Stimulated activated CD8-positive, alpha-beta memory T cell treated with anti-CD3 and anti-CD28 coated beads, Interleukin-4, amount 100 ng/mL, for 1 hour (primary cell): ENCODE results near the gene ZDHHC16.
A peak's percentile ranks its signal among the peaks of the same experiment; 100 is the strongest.
"Not testable (repeated sequence)": the region's sequence is repeated elsewhere in the genome, so short reads cannot be mapped to it uniquely, and the experiment has no call there.

Experiments used
- DNase-seq, 2 donors: peaks; one replicate each; pipeline ENCODE4 v3.0.0-alpha.2; 2020; ENCODE audit warnings: low read depth in 2 of 2, low spot score in 1 of 2

The ZDHHC16 gene

DNA sequence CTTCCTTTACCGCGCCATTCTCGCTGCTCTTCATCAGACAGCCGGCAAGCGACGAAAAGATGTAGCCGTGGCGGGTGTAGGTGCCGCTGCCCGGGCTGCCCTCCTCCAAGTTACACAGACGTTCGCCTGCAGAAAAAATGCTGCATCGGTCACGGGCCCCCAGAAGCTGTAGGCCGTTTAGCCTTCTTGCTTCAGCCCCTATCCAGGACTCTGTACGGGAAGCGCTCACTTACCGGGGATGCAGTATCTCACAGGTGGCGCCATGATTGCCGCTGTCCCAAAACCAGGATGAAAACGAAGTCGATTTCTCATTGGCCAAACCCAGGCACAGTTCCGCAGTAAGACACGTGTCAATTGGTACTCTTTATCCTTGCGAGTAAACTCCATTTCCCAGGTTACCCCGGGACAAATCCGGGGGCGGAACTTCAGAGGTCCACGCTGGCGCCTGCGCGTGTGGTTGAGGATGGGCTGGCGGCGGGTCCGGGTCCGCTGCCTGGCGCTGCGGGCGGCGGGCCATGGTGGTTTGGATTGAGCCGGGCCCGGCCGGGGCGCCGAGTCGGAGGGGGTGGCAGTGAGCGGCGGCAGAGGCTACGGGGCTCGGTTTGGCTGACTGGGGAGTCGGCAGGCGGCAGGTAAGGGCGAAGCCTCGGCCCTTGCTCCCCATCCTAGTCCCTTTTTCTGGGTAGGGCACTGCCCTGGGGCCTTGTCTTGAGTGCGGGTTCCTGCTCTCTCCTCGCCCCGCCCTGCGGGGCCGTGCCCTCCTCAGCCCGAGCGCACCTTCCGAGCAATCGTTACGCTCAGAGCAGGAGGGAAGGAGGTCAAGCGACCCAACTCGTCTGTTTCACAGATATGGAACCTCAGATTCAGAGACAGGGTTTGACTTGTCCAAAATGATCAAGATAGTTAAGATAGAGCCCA, at the start of gene ZDHHC16, which contains the start of gene EXOSC1:
Gene ZDHHC16 (plus strand): TSS at position 454 of the 918 bp plus-strand sequence. CDS start 5,501 bp downstream, outside the sequence.
Gene EXOSC1 (minus strand): TSS at position 285 of the 918 bp plus-strand sequence. CDS start 21 bp downstream, at position 264.
- DNase-seq: peak; percentile 68 to 78

DNA sequence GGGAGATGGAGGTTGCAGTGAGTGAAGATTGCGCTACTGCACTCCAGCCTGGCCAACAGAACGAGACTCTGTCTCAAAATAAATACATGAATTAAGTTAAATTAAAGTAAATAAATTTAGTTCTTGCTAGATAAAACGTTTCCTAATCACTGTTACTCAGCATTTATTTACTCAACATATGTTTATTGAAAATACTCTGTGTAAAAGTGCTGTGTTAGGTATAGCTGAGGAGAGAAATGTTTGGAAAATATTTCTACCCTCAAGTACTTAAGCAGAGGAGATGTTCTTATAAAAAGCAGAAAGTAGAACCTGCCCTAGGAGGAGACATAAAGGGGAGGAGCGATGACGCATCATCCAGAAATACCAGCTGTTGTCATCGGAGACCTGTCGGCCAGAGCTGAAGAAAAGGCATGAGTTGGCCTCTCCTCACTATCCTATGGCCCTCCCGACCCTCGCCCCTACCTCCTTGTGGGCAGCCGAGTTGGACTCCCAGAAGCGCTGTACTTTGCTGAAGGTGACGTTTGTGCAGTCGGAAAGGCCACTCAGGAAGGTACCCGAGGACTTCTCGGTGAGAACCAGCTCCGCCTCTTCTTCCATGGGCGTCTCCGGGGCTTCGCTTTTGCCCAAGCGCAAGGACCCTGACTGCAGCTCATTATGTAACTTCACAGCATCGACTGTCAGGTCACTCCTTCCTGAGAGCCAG, 46.0 kb upstream of the ZDHHC16 start:
- DNase-seq: no peak

DNA sequence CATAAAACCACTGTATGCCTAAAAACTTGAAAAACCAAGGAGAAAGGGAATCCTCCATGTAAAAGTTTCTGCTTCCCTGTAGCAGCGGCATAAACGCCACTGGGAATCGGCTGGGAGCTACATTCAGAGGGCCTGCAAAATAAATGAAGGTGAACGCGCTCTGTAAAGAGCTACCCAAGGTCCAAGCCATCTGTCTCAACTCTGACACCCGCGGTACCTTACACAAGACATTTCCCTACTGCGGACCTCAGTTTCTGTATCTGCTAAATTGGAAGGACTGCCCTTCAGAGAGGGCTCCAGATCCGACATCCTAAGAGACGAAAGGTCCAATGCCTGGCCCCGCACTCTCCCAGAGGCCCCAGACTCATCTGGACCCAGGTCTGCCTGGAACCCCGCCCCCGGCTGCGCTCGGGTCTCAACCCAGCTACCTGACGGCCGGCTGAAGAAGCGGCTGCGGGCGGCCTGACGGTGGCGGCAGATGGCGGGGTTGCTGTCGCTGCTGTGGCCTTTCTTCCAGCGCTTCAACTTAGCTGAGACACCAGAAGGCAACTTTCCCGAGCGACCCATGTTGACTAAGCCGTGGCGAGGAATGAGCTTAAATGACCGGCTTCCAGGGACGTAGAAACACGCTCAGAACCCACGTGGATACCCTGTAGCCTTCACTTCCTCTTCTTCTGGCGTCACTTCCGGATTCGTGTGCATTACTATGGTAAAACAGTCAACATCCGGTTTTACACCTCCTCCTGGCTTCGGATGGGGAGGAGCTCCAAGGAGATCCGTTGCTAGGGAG, 45.1 kb upstream of the ZDHHC16 start, which contains the start of gene RRP12:
Gene RRP12 (minus strand): TSS at position 676 of the 790 bp plus-strand sequence. CDS start 109 bp downstream, at position 567.
- peak; percentile 52 to 59 for DNase-seq

DNA sequence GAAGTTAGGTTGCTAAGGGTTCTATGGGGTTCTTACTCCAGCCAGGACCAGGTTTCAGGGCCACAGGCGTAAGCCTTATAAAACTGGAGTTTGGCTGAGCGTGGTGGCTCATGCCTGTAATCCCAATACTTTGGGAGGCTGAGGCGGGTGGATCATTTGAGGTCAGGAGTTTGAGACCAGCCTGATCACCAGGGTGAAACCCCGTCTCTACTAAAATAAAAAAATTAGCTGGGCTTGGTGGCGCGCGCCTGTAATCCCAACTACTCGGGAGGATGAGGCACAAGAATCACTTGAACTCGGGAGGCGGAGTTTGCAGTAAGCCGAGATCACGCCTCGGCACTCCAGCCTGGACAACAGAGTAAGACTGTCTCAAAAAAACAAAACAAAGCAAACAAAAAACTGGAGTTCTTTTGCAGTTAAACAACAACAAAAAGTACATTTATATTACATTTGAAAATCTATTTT, 44.5 kb upstream of the ZDHHC16 start:
- no peak for DNase-seq

DNA sequence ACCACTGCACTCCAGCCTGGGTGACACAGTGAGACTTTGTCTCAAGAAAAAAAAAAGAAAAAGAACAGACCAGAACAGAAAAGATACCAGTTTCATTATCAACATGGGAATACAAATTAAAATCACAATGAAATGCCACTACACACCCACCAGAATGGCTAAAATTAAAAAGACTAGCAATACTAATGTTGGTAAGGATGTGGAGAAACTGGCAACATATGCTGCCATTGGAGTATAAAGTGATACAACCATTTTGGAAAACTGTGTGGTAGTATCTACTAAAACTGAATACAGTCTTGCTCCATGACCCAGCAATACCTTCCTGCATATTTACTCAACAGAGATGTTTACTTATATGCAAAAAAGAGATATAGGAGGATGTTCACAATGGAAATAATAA, 41.9 kb upstream of the ZDHHC16 start:
- DNase-seq: no peak

DNA sequence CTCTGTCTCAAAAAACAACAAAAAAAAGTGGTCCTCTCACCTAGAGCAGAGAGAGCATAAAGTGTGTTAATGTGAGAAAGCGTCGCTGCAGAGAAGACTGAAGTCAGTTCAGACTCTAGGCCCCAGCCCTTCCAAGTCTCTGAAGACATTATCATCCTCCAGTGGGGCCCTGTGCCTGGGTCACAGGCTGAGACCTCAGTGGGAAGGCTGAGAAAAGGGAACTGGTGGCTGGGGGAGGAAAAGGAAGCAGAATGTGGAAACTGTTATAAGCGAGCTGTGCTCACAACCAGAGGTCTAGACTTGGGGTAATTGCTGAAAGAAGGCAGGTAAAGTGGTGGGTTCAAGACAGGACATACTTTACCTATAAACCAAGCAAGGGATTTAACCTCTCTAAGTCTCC, 39.9 kb upstream of the ZDHHC16 start:
- no peak for DNase-seq

DNA sequence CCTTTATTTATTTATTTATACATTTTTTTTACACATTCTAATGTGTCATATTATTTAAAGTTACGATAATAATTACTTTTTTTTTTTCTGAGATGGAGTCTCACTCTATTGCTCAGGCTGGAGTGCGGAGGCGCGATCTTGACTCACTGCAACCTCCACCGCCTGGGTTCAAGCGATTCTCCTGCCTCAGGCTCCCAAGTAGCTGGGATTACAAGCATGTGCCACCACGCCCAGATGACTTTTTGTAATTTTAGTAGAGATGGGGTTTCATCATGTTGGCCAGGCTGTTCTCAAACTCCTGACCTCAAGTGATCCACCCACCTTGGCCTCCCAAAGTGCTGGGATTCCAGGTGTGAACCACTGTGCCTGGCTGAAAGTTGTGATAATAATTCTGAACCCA, 39.5 kb upstream of the ZDHHC16 start:
- not testable (repeated sequence) for DNase-seq

DNA sequence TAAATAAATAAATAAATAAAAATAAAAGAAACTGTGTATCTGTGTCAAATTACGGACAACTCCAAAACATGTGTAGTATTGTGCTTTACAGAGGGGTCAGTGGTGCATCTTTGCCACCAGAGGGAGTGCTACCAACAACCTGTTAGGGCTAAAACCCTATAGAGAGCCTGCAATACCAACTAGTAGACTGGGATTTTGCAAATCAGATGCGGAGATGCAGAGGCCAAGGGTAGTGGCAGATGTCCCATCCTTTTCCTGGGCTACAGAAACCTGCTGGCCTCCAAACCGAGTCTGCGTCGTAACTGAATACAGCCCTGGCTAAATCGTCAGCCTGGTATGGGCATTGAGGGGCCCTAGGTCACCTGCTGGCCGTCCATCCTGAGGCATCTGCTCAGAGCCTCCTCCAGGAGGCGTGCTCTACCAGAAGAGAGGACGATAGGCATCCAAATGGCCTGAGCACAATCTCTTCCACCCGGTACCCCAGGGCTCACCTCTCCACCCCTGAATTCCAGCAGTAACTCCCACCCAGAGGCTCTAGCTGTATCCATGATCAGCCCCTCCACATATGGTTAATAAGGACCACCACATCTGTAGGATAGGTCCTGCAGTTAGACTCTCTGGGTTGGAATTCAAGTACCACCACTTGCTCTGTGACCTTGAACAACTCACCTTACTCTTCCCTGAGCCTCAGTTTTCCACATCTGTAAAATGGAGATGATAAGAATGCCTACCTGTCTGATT, 38.6 kb upstream of the ZDHHC16 start:
- DNase-seq: no peak

DNA sequence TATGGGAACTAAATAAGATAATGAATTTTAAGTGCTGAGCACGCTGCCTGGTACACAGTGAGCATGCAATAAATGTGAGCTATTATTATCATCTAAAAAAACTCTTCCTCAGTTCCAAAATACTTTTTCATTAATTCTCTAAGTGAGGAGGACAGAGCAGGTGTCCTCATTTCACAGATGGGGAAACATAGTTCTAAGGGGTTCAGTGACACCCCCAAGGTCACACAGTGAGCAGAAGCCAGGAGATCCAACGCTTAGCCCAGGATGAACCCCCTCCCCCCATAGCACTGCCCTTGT, 38.1 kb upstream of the ZDHHC16 start:
- no peak for DNase-seq

DNA sequence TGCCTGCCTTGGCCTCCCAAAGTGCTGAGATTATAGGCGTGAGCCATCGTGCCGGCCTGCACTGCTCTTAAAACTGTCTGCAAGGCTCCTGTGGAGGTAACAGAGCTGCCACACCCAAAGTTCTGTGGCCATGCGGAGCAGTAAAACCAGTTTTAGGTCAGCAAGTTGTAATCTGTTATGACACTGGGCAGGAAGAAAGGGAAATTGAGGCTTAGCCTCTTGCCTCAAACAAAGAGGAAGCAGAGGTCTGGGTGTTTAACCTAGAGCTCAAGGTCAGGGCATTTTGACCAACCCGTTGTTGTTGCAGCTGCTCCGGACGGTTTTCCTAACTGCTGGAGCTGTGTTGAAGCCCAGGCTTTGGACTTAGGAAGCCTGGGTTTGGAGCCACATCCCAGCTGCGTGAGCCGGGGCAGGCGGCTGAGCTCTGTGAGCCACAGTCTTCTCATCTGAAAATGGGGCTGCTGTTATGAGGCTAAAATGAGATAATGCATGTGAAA, 37.4 kb upstream of the ZDHHC16 start:
- DNase-seq: no peak

DNA sequence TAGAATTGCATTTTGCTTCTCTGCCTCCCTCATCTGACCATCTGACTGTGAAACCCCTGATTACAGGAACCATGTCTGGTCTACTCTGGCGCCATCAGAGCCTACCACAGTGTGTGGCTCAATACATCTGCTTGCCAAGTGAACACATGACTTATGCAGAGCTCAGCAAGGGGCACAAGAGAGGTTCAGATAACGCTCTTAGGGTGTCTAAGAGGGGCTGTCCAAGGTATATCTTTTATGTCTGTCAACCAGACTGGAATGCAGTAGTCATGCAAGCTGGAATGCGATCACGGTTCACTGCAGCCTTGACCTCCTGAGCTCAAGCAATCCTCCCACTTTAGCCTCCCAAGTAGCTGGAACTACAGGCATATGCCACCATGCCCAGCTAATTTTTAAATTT, 34.6 kb upstream of the ZDHHC16 start:
- DNase-seq: no peak

DNA sequence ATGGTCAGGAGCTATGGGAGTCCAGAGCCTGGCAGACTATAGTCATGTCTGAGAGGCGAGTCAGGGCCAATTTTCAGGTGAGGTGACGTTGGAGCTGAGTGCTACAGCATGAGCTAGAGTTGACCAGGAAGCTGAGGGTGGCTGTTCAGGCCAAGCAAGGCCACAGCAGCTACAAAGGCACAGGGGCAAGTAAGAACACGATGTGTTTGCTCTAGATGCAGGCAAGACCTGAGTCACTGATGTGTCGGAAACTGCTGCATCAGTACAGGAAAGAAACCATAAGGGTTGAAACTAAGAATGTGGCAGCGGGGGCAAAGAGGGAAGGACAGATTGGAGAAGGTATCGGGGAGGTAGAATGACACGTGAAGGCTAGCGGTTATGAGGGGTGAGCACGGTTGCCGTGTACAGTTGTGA, 33.1 kb upstream of the ZDHHC16 start:
- DNase-seq: no peak

DNA sequence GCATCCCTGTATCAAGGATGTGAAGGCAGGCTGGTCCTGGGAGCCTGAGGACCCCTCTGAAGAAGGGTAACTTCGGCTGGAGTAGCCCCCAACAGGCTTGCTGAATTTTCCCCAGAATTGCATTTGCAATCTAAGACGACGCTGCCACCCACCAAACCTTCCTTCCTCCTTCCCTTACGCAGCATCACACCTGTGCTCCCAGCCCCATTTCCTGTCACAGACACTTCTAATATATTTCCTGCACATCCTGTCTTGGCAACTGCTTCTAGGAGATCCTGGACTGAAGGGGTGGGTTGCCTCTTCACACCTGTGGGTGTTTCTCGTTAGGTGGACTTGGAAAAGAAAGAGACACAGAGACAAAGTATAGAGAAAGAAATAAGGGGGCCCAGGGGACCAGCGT, 29.4 kb upstream of the ZDHHC16 start:
- DNase-seq: no peak

DNA sequence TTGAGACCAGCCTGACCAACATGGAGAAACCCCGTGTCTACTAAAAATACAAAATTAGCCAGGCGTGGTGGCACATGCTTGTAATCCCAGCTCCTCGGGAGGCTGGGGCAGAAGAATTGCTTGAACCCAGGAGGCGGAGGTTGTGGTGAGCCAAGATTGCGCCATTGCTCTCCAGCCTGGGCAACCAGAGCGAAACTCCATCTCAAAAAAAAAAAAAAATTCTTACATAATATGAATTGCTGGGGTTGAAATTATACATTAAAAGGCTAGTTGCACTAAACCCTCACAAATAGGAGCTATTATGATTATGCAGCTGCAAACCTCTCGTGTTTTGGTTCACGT, 22.2 kb upstream of the ZDHHC16 start:
- DNase-seq: not testable (repeated sequence)

DNA sequence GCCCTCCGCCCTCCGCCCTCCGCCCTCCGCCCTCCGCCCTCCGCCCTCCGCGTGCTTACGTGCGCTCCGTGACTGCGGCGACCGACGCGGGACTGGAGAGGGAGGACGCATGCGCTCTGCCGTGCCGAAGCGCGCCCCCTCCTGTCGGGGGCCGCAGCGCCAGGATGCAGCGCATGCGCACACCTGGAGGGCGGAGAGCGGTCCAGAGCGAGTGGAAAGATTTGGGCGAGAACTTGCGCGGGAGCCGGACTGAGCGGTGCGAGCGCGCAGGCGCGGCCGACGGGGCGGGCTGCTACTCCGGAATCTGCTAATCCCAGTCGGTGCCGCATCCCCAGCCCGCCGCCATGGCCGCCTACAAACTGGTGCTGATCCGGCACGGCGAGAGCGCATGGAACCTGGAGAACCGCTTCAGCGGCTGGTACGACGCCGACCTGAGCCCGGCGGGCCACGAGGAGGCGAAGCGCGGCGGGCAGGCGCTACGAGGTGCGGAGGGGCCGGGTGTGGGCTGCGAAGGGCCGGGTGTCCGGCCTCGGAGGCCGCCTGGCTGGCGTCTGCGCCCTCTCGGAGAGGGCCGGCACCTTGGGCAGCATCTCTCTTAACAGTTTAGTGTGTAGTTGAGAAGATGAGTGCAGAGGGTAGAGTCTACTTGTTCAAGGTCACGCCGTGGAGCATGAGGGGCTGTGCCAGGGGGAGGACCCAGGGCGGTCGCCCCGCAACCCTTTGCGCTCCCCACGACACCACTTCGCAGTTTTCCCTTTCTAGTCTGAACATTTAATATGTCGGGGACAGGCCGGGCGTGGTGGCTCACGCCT, 19.8 kb upstream of the ZDHHC16 start, which contains the start of gene PGAM1:
Gene PGAM1 (plus strand): TSS at position 228 of the 812 bp plus-strand sequence. CDS start 117 bp downstream, at position 345.
- peak; percentile 83 to 90 for DNase-seq

DNA sequence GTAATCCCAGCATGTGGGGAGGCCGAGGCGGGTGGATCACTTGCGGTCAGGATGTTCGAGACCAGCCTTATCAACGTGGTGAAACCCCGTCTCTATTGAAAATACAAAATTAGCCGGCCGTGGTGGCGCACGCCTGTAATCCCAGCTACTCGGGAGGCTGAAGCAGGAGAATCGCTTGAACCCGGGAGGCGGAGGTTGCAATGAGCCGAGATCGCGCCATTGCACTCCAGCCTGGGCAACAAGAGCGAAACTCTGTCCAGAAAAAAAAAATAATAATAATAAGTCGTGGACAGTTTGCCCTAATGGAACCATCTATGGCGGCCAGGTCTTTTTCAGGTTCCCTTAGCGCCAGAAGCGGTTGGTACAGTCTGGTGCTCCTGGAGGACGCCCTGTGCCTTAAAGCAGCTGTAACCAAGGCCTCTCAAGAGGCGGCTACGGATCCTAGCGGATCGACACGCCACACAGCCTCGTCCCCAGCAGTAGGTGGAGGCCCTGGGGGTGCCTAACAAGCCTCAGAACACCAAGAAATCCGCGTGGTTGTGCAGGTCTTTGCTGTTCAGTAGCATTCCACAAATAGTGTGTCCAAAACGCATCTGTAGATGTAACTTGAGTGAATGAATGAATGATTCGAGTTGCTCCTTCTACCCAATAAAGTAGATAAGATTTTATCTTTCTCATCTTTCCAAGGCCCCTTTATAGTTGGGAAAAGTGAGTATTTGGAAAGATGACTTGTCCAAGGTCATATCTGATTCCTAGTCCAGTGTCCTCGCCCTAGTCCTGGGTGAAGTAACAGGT, 19.0 kb upstream of the ZDHHC16 start:
- no peak for DNase-seq

DNA sequence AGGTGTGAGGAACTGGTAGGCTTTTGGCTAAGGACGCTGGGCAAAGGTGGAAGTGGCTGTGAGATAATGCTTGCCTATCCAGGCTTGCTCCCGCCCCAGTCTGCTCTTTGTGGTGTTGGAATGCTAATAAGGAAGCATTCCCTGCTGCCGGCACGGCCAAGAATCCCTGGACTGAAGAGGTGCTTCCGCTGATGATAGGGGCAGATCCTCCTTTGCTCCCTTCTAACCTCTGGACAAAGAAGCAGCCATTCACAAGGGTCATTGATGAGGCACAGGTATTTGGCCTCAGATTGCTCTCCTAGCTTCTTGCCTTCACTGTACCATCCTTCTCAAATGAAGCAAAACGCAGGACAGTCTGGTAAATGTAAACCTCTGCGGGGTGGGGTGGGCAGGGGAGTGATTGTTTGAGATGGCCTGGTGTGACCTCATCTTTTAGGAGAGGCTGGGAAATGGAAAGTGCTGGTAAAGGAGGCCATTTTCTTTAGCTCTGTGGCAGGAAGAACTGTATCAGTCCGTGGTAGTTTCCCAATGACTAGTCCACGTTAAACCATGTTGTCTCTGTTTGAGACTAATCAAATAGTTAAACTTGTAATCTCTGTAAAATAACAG, 18.3 kb upstream of the ZDHHC16 start:
- no peak for DNase-seq

DNA sequence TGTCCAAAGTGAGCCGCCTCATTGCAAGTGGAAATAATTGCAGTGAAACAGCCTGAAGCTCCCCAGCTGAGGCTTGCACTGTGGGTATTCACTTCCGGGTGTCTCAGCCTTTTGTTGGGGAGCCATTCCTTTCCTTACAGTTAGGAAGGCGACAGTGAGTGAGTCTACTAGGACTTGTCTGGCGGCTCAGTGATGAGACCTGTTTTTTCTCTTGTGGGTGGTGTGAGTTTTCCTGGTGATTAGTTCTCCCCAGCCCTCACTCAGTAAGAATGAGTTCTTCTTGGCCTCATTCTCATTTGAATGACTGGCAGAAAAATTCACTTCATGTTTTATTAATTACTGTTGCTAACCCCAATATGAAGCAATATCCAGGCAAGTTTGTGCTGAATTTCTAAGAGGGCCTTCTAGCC, 17.4 kb upstream of the ZDHHC16 start:
- DNase-seq: no peak
